SH-SY5Y (cell line): ENCODE results near the gene BICRA.

Experiments
- GATA2 ChIP-seq: IDR thresholded peaks from 2 replicates; pipeline ENCODE4 v1.6.1; 2011; ENCODE audit warnings: mild to moderate bottlenecking, low read depth, low read length
- GATA3 ChIP-seq: IDR thresholded peaks from 2 replicates; pipeline ENCODE4 v1.6.1; 2011; ENCODE audit warnings: low read depth, mild to moderate bottlenecking, low read length, moderate library complexity

DNA sequence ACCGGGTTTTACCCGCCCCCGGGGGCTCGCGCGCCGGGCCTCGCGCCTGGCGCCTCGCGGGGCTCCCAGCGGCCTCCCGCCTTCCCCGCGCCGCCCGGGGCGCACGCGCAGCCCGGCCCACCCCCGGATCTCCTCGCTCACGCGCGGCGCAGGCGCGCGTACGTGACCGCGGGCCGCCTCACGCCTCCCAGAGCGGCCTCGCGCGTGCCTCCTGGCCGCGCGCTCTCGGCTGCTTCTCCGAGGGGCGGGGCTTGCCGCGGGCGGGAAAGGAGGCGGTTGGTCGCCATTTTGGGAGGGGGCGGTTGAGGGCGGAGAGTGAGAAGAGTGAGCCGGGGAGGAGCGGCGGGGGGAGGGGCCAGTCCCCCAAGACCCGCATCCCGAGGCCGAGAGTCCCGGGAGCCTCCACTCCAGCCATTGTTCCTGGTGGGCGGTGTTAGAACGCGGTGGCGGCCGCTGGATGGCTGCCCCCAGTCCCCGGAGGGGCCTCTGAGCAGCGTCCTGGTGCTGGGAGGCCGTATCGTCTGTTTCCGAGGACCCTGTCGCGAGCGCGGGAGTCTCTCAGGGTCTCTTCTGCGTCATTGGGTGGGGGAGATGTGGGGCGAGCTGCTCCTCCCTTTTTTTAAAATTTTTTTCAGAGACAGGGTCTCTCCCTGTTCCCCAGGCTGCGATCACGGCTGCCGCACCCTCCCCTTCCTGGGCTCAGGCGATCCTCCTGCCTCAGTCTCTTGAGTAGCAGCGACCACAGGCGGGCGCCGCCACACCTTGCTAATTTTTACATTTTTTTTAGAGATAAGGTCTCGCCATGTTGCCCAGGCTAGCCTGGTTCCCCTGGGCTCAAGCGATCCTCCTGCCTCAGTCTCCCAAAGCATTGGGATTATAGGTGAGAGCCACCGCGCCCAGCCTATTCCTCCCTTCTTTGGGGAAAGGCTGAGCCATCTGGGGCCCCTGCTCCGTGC lies 35.6 kb upstream of the BICRA start, which contains the start of gene ZNF541:
- TF ChIP-seq GATA2 (no peak), GATA3 (no peak)
